ENCODE measurements around the gene RNF169.

- TF ChIP-seq POLR2A (IDR thresholded peaks at IDR 0.05): no peak
- TF ChIP-seq CTCF (IDR thresholded peaks at IDR 0.05): no peak
These were observed 96.2 kb downstream of the RNF169 start for GRCh38 chr11:74844865-74845264.
